ENCODE data around the gene LDLRAD2. TPM values are rescaled to one million over a fixed set of nuclear protein-coding genes. Genes with fewer than 3 reads are reported as not detected.

The LDLRAD2 gene
- total RNA-seq, 1 experiment from 2014 or later = not detected

DNA sequence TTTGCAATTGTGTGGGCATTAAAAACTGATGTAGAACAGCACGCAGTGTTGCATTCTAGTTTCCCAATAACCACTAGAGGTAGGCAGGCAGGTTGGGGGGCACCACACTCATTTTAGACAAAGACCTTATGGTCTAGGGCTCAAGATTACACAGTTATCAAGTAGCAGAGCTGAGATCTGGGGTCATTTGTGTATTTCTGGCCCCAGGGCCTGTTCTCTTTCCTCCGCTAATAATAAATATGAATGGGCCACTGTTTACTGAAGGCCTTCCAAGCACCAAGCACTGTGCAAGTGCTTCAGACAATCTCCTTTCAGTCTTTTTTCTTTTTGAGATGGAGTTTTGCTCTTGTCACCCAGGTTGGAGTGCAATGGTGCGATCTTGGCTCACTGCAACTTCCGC is 23.9 kb downstream of the LDLRAD2 start:
- ChIA-PET POLR2A (ENCODE audit: unreplicated experiment) (no interaction called here), CTCF (no interaction called here)
- H3K27me3 ChIP-seq (ENCODE audit: low read length) = no peaks in the 10 kb centered on the region
- H3K9me3 ChIP-seq (ENCODE audit: low read length) = no peaks in the 10 kb centered on the region
- H3K4me3 ChIP-seq (ENCODE audit: low read length) = no peak overlapping the region
- H3K9ac ChIP-seq (ENCODE audit: low read length) = no peak overlapping the region
- H3K27ac ChIP-seq (ENCODE audit: low read length) = no peak overlapping the region
- no peaks in the 10 kb centered on the region for H4K20me1 ChIP-seq (ENCODE audit: low read length)
- H3K4me1 ChIP-seq (ENCODE audit: insufficient read depth, low read length) = no peaks in the 10 kb centered on the region
- no peaks in the 10 kb centered on the region for H3K9me2 ChIP-seq (replicated peaks; ENCODE audit: low read length)
- no peaks in the 10 kb centered on the region for H3K79me2 ChIP-seq (ENCODE audit: low read length)
- ATAC-seq (no peak), DNase-seq (no peak)
- no peak overlapping the region for H3K4me2 ChIP-seq (ENCODE audit: low read length)
- TF ChIP-seq, protein P1, sequence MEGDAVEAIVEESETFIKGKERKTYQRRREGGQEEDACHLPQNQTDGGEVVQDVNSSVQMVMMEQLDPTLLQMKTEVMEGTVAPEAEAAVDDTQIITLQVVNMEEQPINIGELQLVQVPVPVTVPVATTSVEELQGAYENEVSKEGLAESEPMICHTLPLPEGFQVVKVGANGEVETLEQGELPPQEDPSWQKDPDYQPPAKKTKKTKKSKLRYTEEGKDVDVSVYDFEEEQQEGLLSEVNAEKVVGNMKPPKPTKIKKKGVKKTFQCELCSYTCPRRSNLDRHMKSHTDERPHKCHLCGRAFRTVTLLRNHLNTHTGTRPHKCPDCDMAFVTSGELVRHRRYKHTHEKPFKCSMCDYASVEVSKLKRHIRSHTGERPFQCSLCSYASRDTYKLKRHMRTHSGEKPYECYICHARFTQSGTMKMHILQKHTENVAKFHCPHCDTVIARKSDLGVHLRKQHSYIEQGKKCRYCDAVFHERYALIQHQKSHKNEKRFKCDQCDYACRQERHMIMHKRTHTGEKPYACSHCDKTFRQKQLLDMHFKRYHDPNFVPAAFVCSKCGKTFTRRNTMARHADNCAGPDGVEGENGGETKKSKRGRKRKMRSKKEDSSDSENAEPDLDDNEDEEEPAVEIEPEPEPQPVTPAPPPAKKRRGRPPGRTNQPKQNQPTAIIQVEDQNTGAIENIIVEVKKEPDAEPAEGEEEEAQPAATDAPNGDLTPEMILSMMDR (conservative IDR thresholded peaks at IDR 0.05; ENCODE audit: low read depth, low read length) = no peak
- TF ChIP-seq EZH2 (IDR thresholded peaks at IDR 0.05; ENCODE audit: low read length, unreplicated experiment) = no peak
- no peak for TF ChIP-seq EZH2phosphoT487 (IDR thresholded peaks at IDR 0.05; ENCODE audit: borderline replicate concordance, low read length)
- H3K36me3 ChIP-seq (ENCODE audit: low read depth, low read length) = peaks cover 23% of the 10 kb centered on the region
- intact Hi-C loops (cut with micrococcal nuclease) = no loop called here
- BruUV-seq (replicated peaks) = no TSS peak
- no peak overlapping the region for H2AFZ ChIP-seq (ENCODE audit: low read length)
- H3F3A ChIP-seq (ENCODE audit: low read length, unreplicated experiment) = no peaks in the 10 kb centered on the region

DNA sequence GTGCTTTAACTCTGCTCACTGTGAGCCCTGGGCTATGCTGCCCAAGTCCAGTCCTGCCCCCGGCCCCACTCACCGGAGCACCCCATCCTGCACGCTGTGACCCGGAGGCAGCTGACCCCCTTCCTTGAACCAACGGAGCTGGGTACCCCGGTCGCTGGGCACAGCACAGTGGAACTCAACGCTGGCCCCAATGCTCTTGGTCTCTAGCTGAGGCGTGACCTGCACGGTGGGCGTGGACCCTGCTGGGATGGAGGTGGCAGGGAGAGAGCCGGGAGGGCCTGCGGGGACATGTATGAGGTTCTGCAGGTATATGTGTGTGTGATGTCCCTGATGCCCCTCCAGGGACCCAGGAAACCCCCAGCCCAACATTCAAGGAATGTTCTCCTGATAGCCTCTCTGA is 24.7 kb downstream of the LDLRAD2 start:
- TF ChIP-seq EZH2 (IDR thresholded peaks at IDR 0.05; ENCODE audit: low read length, unreplicated experiment) (no peak), EZH2phosphoT487 (IDR thresholded peaks at IDR 0.05; ENCODE audit: borderline replicate concordance, low read length) (no peak)
- TF ChIP-seq, protein P1 (conservative IDR thresholded peaks at IDR 0.05; ENCODE audit: low read depth, low read length) = no peak
- DNase-seq = no peak
- Histone ChIP-seq H3K9ac (ENCODE audit: low read length) (no peak overlapping the region), H3K4me3 (ENCODE audit: low read length) (no peak overlapping the region), H3K4me1 (ENCODE audit: insufficient read depth, low read length) (no peaks in the 10 kb centered on the region), H3K4me2 (ENCODE audit: low read length) (no peak overlapping the region), H3K79me2 (ENCODE audit: low read length) (no peaks in the 10 kb centered on the region), H3K9me2 (replicated peaks; ENCODE audit: low read length) (no peaks in the 10 kb centered on the region), H2AFZ (ENCODE audit: low read length) (no peak overlapping the region), H3K9me3 (ENCODE audit: low read length) (no peaks in the 10 kb centered on the region), H3K27ac (ENCODE audit: low read length) (no peak overlapping the region), H3F3A (ENCODE audit: low read length, unreplicated experiment) (no peaks in the 10 kb centered on the region), H3K36me3 (ENCODE audit: low read depth, low read length) (peaks cover 27% of the 10 kb centered on the region), H3K27me3 (ENCODE audit: low read length) (no peaks in the 10 kb centered on the region), H4K20me1 (ENCODE audit: low read length) (no peaks in the 10 kb centered on the region)
- no TSS peak for BruUV-seq (replicated peaks)
- ChIA-PET POLR2A (ENCODE audit: unreplicated experiment) (no interaction called here), CTCF (no interaction called here)
- ATAC-seq = no peak
- intact Hi-C loops (cut with micrococcal nuclease) = no loop called here

DNA sequence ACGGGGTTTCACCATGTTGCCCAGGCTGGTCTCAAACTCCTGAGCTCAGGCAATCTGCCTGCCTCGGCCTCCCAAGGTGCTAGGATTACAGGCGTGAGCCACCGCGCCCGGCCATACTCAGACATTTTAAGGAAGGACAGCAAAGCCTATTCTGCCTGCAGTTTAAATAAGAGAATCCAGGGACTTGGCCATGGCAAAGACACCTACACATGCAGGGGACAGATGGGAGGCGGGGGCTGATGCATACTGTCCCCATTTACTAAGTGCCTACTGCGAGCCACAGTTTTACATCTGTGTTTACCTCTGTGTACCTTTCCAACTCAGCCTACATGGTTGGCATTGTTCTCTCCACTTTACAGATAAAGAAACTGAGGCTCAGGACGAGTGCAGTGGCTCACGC is 25.4 kb downstream of the LDLRAD2 start:
- CTCF ChIA-PET = no interaction called here
- H3K4me2 ChIP-seq (ENCODE audit: low read length) = no peak overlapping the region

More for the DNA sequence above, 25.4 kb downstream of the LDLRAD2 start:
- no peaks in the 10 kb centered on the region for H3K27me3 ChIP-seq (ENCODE audit: low read length)
- no peaks in the 10 kb centered on the region for H3K79me2 ChIP-seq (ENCODE audit: low read length)
- H3K4me1 ChIP-seq (ENCODE audit: insufficient read depth, low read length) = no peaks in the 10 kb centered on the region
- POLR2A ChIA-PET (ENCODE audit: unreplicated experiment) = no interaction called here
- H3K36me3 ChIP-seq (ENCODE audit: low read depth, low read length) = peaks cover 27% of the 10 kb centered on the region
- intact Hi-C loops (cut with micrococcal nuclease) = no loop called here
- no peak overlapping the region for H3K9ac ChIP-seq (ENCODE audit: low read length)
- H4K20me1 ChIP-seq (ENCODE audit: low read length) = no peaks in the 10 kb centered on the region
- BruUV-seq (replicated peaks) = no TSS peak
- TF ChIP-seq, protein P1 (conservative IDR thresholded peaks at IDR 0.05; ENCODE audit: low read depth, low read length) = no peak
- TF ChIP-seq EZH2phosphoT487 (IDR thresholded peaks at IDR 0.05; ENCODE audit: borderline replicate concordance, low read length) (no peak), EZH2 (IDR thresholded peaks at IDR 0.05; ENCODE audit: low read length, unreplicated experiment) (no peak)
- H3F3A ChIP-seq (ENCODE audit: low read length, unreplicated experiment) = no peaks in the 10 kb centered on the region
- no peaks in the 10 kb centered on the region for H3K9me2 ChIP-seq (replicated peaks; ENCODE audit: low read length)
- ATAC-seq = no peak
- no peak overlapping the region for H2AFZ ChIP-seq (ENCODE audit: low read length)
- H3K4me3 ChIP-seq (ENCODE audit: low read length) = no peak overlapping the region
- no peak for DNase-seq
- no peak overlapping the region for H3K27ac ChIP-seq (ENCODE audit: low read length)
- H3K9me3 ChIP-seq (ENCODE audit: low read length) = no peaks in the 10 kb centered on the region

Data from PC-3 (cell line).